ENCODE results near the gene RBM6.
"Not testable (repeated sequence)": the region's sequence is repeated elsewhere in the genome, so short reads cannot be mapped to it uniquely, and the experiment has no call there.

RBM6 gene

GRCh38 chr3:50057756-50058155 is 117.8 kb downstream of the RBM6 start:
- no peak for TF ChIP-seq CTCF (IDR thresholded peaks at IDR 0.05; ENCODE audit: insufficient read depth, missing control alignments)
- FAIRE-seq, result no peak
- DNase-seq (ENCODE audit: insufficient read length, low spot score), result no peak

GRCh38 chr3:50068134-50068533 is 128.2 kb downstream of the RBM6 start:
- no peak for TF ChIP-seq CTCF (IDR thresholded peaks at IDR 0.05; ENCODE audit: insufficient read depth, missing control alignments)
- DNase-seq (ENCODE audit: insufficient read length, low spot score) (no peak), FAIRE-seq (no peak)

- DNase-seq (ENCODE audit: insufficient read length, low spot score) (no peak), FAIRE-seq (no peak)
- no peak for TF ChIP-seq CTCF (IDR thresholded peaks at IDR 0.05; ENCODE audit: insufficient read depth, missing control alignments)
These were observed 138.1 kb downstream of the RBM6 start for GRCh38 chr3:50078091-50078490.

- DNase-seq (ENCODE audit: insufficient read length, low spot score) (no peak), FAIRE-seq (no peak)
- TF ChIP-seq CTCF (IDR thresholded peaks at IDR 0.05; ENCODE audit: insufficient read depth, missing control alignments), result no peak
These were observed 138.7 kb downstream of the RBM6 start for GRCh38 chr3:50078622-50079021.

- not testable (repeated sequence) for DNase-seq (ENCODE audit: insufficient read length, low spot score); FAIRE-seq
These were observed 145.0 kb downstream of the RBM6 start for GRCh38 chr3:50084951-50085350.

GRCh38 chr3:50088725-50089608 is 149.0 kb downstream of the RBM6 start, which contains the start of gene RBM5:
TSS of gene RBM5 (plus strand) at chr3:50088919. CDS start at chr3:50090435, 1,516 bp downstream.
- peak; percentile 93 for DNase-seq (ENCODE audit: insufficient read length, low spot score)
- no peak for TF ChIP-seq CTCF (IDR thresholded peaks at IDR 0.05; ENCODE audit: insufficient read depth, missing control alignments)
- FAIRE-seq, result peak; percentile 21

- no peak for TF ChIP-seq CTCF (IDR thresholded peaks at IDR 0.05; ENCODE audit: insufficient read depth, missing control alignments)
- DNase-seq (ENCODE audit: insufficient read length, low spot score) (no peak), FAIRE-seq (no peak)
These were observed 149.6 kb downstream of the RBM6 start for GRCh38 chr3:50089609-50089945.
